Fibroblast of skin of abdomen (primary cell): ENCODE data around the gene PGM2L1.
"Not testable (repeated sequence)": the region's sequence is repeated elsewhere in the genome, so short reads cannot be mapped to it uniquely, and the experiment has no call there.

Source experiments
- DNase-seq: peaks from one replicate; pipeline ENCODE4 v3.0.0-alpha.2; 2013

PGM2L1 gene

GRCh38 chr11:74397501-74398243 lies 561 bp downstream of the PGM2L1 start:
- DNase-seq, result no peak

- no peak for DNase-seq
Observed at GRCh38 chr11:74392256-74392655, 6.0 kb downstream of the PGM2L1 start.

- no peak for DNase-seq
Observed at GRCh38 chr11:74391193-74391592, 7.0 kb downstream of the PGM2L1 start.

DNA sequence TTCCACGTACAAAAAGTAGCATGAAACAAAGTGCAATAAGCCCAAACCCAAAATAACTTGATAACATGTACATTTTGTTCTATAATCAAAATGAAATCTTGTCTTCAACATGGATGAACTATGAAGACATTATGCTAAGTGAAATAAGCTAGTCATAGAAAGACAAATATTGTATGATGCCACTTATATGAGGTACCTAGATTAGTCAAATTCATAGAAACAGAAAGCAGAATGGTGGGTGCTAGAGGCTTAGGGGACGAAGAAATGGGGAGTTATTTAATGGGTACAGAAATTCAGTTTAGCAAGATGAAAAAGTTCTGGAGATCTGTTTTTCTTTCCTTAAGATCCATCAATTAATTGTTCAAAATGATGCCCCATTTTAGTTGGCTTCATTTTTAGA lies 7.5 kb downstream of the PGM2L1 start:
- no peak for DNase-seq

DNA sequence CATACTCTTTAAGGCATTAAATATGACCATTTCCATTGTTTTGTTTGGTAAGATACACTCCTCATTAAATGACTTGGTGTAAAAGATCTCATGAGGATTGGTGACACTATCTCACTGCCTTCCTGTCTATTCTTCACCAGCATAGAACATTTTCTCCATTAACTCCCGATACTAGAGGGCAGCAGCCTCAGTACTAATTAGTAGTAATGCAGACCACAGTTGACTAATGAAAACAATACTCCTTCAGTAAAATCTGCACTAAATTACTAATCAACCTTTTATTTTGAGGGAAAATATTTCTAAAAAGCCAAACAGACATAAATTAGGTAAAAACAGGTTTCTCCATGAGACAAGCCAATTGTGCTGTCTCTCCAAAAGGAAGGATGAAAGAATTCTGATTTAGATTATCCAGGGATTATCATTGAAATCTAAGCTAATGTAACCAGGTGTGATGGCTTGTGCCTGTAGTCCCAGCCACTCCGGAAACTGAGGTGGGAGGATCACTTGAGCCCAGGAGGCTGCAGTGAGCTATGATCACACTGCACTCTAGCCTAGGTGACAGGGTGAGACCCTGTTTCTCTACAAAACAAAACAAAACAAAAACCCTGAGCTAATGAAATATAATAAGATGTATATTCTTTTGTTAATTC lies 9.4 kb downstream of the PGM2L1 start:
- DNase-seq, result peak; percentile 60

DNA sequence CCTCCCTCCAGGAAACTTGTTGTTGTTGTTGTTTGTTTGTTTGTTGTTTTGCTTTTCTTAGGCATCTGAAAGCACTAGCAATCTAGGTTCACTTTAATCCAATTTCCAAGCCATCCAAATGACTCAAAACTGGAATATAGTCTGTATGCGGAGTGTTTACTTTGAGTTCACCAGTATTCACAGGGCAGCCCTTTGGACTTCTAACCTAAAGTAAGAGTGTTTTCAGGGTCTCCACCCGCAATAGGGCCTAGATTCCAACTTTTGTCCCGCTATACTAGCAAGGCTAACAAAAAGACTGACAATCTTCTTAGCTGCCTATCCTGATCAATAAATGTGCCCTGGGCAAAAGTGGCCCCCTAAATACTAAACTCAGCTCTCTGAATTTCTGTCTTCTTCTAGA lies 13.6 kb downstream of the PGM2L1 start:
- DNase-seq, result no peak

DNA sequence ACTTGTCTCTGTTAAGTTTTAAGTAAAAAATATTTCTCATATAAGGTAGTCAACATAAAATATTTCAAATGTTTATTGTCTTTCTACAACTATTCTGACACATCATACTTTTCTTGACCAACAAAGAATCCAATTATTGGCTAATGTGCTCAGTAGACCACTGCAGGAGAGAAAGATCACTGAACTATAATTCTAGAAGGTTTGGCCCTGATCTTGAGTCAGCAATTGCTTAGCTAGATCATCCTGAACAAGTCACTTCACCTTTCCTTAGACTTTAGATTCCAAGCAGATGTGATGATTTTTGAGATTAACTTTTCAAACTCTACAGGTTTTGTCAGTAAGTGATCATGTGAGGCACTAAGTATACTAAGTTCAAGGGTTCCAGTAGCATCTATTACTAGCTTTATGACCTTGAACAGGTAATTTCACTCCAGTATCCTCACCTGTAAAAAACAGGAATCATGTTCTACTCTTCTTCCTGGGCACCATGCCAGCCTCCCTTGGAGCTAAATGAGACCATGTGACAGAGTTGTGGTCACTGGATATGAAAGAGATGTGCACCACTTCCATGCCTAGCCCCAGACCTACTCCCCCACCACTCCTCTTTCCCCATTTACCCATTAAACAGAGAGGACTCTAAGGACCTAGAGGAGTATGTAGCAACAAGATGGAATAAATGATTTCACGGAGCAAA lies 17.3 kb downstream of the PGM2L1 start:
- DNase-seq, result no peak

DNA sequence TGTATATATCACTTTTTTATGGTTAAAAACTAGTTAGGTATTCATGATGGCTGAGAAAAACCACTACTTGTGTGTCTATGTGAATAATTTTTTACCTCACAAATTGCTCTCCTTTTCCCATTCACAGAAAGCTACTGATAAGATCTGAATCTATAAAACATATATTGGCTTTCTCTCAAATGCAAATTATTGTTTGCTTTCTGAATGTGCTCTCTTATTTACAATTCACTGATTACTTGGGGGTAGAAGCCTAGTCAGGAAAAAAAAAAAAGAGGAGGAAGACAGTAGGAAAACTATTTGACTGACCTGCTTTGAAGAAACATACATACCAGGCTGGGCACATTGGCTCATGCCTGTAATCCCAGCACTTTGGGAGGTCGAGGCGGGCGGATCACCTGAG lies 20.5 kb downstream of the PGM2L1 start:
- DNase-seq, result no peak

DNA sequence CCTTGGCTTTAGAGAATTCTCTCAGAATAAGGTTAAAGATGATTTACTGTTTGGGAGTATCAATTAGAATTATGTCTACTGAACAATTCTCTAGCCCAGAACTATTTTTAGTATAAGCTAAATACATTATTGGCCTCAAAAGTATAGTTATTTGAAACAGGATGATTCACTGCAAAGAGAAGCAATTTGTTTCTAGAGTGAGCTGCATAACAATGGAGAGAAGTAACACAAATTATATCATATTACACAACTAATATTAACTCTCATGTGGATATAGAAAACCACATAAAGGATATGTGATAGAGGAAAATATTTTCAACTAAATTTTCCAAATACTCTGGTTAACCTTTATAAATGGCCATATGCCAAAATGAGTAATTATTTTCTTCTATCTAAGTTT lies 24.9 kb downstream of the PGM2L1 start:
- DNase-seq, result no peak

DNA sequence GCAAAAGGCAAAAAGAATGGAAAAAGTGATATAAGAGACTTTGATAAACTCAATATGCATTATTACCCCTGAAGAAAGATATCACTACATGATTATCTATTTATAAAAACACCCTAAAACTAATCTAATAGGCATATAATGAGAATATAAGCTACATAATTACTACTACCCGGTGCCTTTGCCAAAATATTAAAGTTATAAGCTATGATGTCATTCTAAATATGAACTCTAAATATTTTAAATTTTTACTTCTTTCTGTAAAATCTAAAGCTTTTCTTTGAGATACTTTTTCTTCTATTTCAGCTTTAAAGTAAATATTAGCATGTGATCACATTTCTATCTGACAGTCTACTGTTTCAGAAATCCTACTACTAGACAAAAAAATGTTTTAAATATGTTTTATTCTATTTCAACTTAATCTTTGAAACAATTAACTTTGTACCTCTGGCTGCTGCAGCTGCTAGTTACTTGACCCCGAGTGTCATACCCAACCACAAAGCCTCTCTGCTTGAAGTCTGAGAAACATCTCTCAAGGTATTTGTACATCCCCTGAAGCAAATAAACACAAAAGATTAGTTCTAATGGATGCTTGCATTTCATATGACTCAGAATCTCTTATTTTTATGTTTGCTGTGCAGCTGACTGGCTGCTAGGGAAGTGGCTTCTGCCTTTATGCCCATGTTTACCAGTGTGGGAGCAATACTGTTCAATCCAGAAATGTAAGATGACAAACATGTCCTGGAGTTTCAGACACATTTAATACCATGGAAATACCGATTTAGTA lies 26.8 kb downstream of the PGM2L1 start:
- DNase-seq, result no peak

DNA sequence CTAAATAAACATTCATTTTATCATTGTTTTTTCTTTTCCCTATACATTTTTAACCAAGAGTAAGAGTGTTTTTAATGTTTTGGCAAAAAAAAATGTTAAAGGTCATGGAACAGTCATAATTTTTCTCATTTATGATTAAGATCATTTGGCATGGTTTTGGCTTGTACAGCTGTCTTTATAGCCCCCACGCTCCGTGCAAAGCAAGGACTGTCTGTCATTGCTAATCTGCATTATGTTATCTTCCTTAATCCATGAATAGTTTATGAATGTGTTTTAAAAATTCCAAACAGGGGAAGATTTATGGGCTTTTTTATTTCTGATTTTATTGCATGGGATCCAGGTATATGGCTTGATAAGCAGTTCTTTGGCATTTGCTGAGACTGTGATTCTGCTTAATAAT lies 28.1 kb downstream of the PGM2L1 start:
- DNase-seq, result no peak

GRCh38 chr11:74367881-74368280 lies 30.4 kb downstream of the PGM2L1 start:
- no peak for DNase-seq

DNA sequence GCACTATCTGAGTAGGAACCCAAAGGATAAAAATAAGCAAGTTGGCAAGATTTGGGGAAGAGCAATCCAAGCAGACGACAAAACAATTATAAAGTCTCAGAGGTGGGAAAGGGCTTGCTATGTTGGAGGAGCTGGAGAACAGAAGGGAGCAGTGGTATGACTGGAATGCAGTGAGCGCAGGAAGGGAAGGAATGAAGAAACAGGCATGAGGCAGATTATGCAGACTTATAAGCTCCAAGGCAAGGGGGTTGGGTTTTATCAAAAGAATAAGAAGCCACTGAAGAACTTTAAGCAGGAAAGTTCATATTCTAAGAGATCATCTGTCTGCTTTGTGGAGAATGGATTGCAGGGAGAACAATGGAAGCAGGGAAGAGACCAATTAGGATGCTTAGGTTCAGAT lies 31.7 kb downstream of the PGM2L1 start:
- DNase-seq, result peak; percentile 90

- not testable (repeated sequence) for DNase-seq
Observed at GRCh38 chr11:74365805-74366204, 32.4 kb downstream of the PGM2L1 start.

DNA sequence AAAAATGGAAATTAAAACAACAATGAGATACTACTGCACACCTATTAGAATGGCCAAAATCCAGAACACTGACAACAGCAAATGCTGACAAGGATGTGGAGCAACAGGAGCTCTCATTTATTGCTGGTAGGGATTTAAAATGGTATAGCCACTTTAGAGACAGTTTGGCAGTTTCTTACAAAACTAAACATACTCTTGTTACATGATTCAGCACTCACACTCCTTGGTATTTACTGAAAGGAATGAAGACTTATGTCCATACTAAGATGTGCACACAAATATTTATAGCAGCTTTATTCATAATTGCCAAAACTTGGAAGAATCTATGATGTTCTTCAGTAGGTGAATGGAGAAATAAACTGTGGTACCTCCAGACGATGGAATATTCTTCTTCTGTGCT lies 40.8 kb downstream of the PGM2L1 start:
- DNase-seq, result no peak

- no peak for DNase-seq
Observed at GRCh38 chr11:74355626-74356025, 42.6 kb downstream of the PGM2L1 start.

GRCh38 chr11:74354036-74354435 lies 44.2 kb downstream of the PGM2L1 start:
- no peak for DNase-seq

- no peak for DNase-seq
Observed at GRCh38 chr11:74347381-74347780, 50.9 kb downstream of the PGM2L1 start.

DNA sequence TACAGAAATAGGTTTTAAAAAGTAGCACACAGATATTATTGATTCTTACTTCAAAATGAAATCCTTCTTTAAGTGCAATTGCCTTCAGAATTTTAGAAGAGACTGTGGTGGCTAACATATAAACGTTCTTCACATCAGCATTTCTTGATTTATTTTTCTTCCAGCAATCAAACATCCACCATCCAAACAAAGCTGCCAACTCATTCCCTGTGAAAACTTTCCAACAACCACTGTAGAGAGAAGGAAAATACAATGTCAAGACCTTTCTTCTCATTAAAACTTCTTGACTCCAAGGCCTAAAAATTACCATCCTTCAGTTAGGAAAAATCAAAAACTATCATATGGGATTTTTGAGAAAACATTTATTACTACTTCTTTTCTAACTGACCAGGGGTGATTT lies 52.8 kb downstream of the PGM2L1 start:
- DNase-seq, result no peak

DNA sequence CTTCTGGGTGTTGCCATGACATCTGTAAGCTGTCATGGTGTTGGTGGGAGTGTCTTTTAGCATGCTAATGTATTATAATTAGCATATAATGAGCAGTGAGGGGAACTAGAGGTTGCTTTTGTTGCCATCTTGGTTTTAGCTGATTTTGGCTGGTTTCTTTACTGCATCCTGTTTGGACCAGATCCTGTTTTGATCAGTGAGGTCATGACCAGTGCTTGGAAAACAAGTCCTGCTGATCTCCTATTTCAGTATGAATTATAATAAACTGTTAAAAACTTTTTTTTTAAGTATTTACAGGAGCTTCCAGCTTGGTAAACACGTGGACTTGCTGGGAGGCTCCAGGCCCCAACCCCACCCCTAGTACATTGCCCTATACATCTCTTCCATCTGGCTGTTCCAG lies 56.3 kb downstream of the PGM2L1 start:
- no peak for DNase-seq

DNA sequence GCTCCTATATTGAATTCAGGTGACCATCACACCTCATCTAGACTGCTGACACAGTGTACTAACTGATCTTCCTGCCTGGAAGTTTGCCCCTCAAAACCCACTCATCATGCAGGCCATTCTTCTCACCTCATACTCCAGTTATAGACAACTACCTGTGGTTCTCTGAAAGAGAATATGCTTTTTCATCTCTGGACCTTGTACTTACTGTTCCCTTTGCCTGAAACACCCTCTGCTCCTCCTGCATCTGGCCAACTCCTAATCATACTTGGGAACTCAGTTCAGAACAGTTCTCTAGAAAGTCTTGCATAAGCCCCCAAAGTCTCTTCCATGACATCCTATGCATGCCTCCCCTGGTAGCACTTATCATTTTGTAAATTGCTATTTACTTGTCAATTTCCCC lies 58.6 kb downstream of the PGM2L1 start:
- DNase-seq, result no peak

- no peak for DNase-seq
Observed at GRCh38 chr11:74338963-74339362, 59.3 kb downstream of the PGM2L1 start.

DNA sequence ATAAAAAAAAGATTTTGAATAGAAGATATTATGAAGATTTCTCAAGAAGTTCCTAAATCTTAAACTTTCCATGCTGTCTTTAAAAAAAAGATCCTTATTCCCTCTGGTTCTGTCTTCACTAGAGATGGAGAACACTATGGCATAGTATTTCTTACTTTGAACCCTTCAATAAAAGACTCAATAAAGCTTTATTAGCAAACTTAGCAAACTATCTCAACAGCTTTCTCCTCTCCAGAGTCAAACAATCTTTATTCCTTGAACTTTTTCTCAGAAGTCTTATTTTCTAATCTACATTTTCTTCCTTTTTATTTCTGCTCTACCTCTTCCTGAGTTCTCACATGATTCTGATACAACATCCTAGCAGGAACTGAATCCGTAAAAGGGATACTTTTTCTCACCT lies 65.0 kb downstream of the PGM2L1 start:
- no peak for DNase-seq
